H9 (cell line): Measurements from ENCODE around the gene ZNF792. TPM values are rescaled to one million over a fixed set of nuclear protein-coding genes. Genes with fewer than 3 reads are reported as not detected.

Source experiments
- DNase-seq: peaks from one replicate; pipeline ENCODE4 v3.0.0-alpha.2; 2017
- H2AFZ ChIP-seq: one replicate; pipeline ENCODE4 v1.6.1; 2013; ENCODE audit warnings: mild to moderate bottlenecking, low read length, control low read depth, moderate library complexity
- H2AK5ac ChIP-seq: 2 replicates; pipeline ENCODE4 v1.6.1; 2013; ENCODE audit warnings: low read length, control low read depth, mixed read lengths; ENCODE audit not compliant: insufficient read length
- H2BK120ac ChIP-seq: one replicate; pipeline ENCODE4 v1.6.1; 2013; ENCODE audit warnings: low read depth, mild to moderate bottlenecking, low read length, control low read depth, inconsistent platforms; ENCODE audit not compliant: poor library complexity, severe bottlenecking
- H2BK12ac ChIP-seq: 2 replicates; pipeline ENCODE4 v1.6.1; 2013; ENCODE audit warnings: low read length, control low read depth, mixed read lengths, low read depth; ENCODE audit not compliant: insufficient read length
- H2BK15ac ChIP-seq: 2 replicates; pipeline ENCODE4 v1.6.1; 2013; ENCODE audit warnings: low read depth, low read length, control low read depth
- H2BK20ac ChIP-seq: one replicate; pipeline ENCODE4 v1.6.1; 2013; ENCODE audit warnings: low read depth, mild to moderate bottlenecking, low read length, control low read depth, inconsistent platforms; ENCODE audit not compliant: poor library complexity, severe bottlenecking
- H2BK5ac ChIP-seq: 2 replicates; pipeline ENCODE4 v1.6.1; 2013; ENCODE audit warnings: low read length, control low read depth, mixed read lengths; ENCODE audit not compliant: insufficient read length
- H3K14ac ChIP-seq: 2 replicates; pipeline ENCODE4 v1.6.1; 2013; ENCODE audit warnings: low read length, control low read depth; ENCODE audit not compliant: insufficient read depth
- H3K18ac ChIP-seq: 2 replicates; pipeline ENCODE4 v1.6.1; 2013; ENCODE audit warnings: low read depth, mild to moderate bottlenecking, mixed read lengths, low read length, control low read depth; ENCODE audit not compliant: insufficient read length
- H3K23ac ChIP-seq: 2 replicates; pipeline ENCODE4 v1.6.1; 2013; ENCODE audit warnings: low read length, control low read depth, mixed read lengths, low read depth; ENCODE audit not compliant: insufficient read length
- H3K23me2 ChIP-seq: 2 replicates; pipeline ENCODE4 v1.6.1; 2013; ENCODE audit warnings: low read depth, mild to moderate bottlenecking, mixed read lengths, low read length, control low read depth; ENCODE audit not compliant: insufficient read length, poor library complexity, severe bottlenecking
- H3K27ac ChIP-seq: 2 replicates; pipeline ENCODE4 v1.5.1; 2013; ENCODE audit warnings: low read length, control low read depth, mixed read lengths, low read depth; ENCODE audit not compliant: insufficient read length
- H3K27me3 ChIP-seq: 2 replicates; pipeline ENCODE4 v1.6.1; 2013; ENCODE audit warnings: low read length, control low read depth, inconsistent platforms; ENCODE audit not compliant: insufficient read depth
- H3K4ac ChIP-seq: 2 replicates; pipeline ENCODE4 v1.6.1; 2013; ENCODE audit warnings: low read depth, mild to moderate bottlenecking, control low read depth, inconsistent platforms, low read length, moderate library complexity
- H3K4me1 ChIP-seq: 2 replicates; pipeline ENCODE4 v1.6.1; 2013; ENCODE audit warnings: low read length, control low read depth, inconsistent platforms; ENCODE audit not compliant: insufficient read depth
- H3K4me2 ChIP-seq: 2 replicates; pipeline ENCODE4 v1.6.1; 2013; ENCODE audit warnings: low read length, control low read depth, mixed read lengths; ENCODE audit not compliant: insufficient read length, insufficient read depth
- H3K56ac ChIP-seq: 2 replicates; pipeline ENCODE4 v1.6.1; 2013; ENCODE audit warnings: low read depth, mild to moderate bottlenecking, mixed read lengths, low read length, control low read depth; ENCODE audit not compliant: insufficient read length
- H3K79me1 ChIP-seq: 2 replicates; pipeline ENCODE4 v1.6.1; 2013; ENCODE audit warnings: low read depth, mild to moderate bottlenecking, moderate library complexity, low read length, control low read depth, inconsistent platforms; ENCODE audit not compliant: insufficient read depth, poor library complexity, severe bottlenecking
- H3K79me2 ChIP-seq: 2 replicates; pipeline ENCODE4 v1.6.1; 2013; ENCODE audit warnings: low read length, control low read depth, inconsistent platforms; ENCODE audit not compliant: insufficient read depth
- H3K9ac ChIP-seq: 2 replicates; pipeline ENCODE4 v1.6.1; 2013; ENCODE audit warnings: low read length, control low read depth, mixed read lengths; ENCODE audit not compliant: insufficient read length; ENCODE audit errors: extremely low read depth
- H3K9me3 ChIP-seq: one replicate; pipeline ENCODE4 v1.6.1; 2013; ENCODE audit warnings: low read depth, low read length, inconsistent platforms; ENCODE audit not compliant: control insufficient read depth
- H3T11ph ChIP-seq: one replicate; pipeline ENCODE4 v1.6.1; 2013; ENCODE audit warnings: mild to moderate bottlenecking, low read length, control low read depth, inconsistent platforms
- H4K20me1 ChIP-seq: one replicate; pipeline ENCODE4 v1.6.1; 2013; ENCODE audit not compliant: control insufficient read depth, insufficient read length, insufficient read depth
- H4K5ac ChIP-seq: 2 replicates; pipeline ENCODE4 v1.6.1; 2013; ENCODE audit warnings: low read depth, mild to moderate bottlenecking, mixed read lengths, low read length, control low read depth; ENCODE audit not compliant: insufficient read length
- H4K8ac ChIP-seq: replicated peaks from 2 replicates; pipeline ENCODE4 v1.6.1; 2013; ENCODE audit warnings: low read length, control low read depth, mixed read lengths, low read depth; ENCODE audit not compliant: insufficient read length
- H4K91ac ChIP-seq: 2 replicates; pipeline ENCODE4 v1.6.1; 2013; ENCODE audit warnings: low read depth, mild to moderate bottlenecking, moderate library complexity, mixed read lengths, low read length, control low read depth; ENCODE audit not compliant: insufficient read length
- H3K27ac Mint-ChIP-seq, 3 experiments: 2 replicates in 2 of 3; 3 replicates in 1 of 3; pipeline ENCODE4 v1.8.0; 2020 to 2021; ENCODE audit warnings: mixed read lengths in 3 of 3, mild to moderate bottlenecking in 1 of 3, moderate library complexity in 1 of 3
- H3K27me3 Mint-ChIP-seq: 2 replicates; pipeline ENCODE4 v1.8.0; 2021; ENCODE audit warnings: low read depth, mild to moderate bottlenecking, moderate library complexity, mixed read lengths
- H3K36me3 Mint-ChIP-seq, 3 experiments: 2 replicates in 2 of 3; 3 replicates in 1 of 3; pipeline ENCODE4 v1.8.0; 2020 to 2021; ENCODE audit warnings: low read depth in 3 of 3, mixed read lengths in 3 of 3; ENCODE audit not compliant: insufficient read depth in 1 of 3
- H3K4me1 Mint-ChIP-seq, 2 experiments: 2 replicates each; pipeline ENCODE4 v1.8.0; 2020; ENCODE audit warnings: mixed read lengths in 2 of 2
- H3K4me3 Mint-ChIP-seq, 2 experiments: 2 replicates in 1 of 2; 3 replicates in 1 of 2; pipeline ENCODE4 v1.8.0; 2020 to 2021; ENCODE audit warnings: mild to moderate bottlenecking in 2 of 2, mixed read lengths in 2 of 2, moderate library complexity in 1 of 2
- H3K9me3 Mint-ChIP-seq, 2 experiments: 2 replicates in 1 of 2; 3 replicates in 1 of 2; pipeline ENCODE4 v1.8.0; 2020; ENCODE audit warnings: mild to moderate bottlenecking in 2 of 2, mixed read lengths in 2 of 2, moderate library complexity in 1 of 2
- CTCF ChIP-seq: fragments of 200-600 bp; sonication (generic); conservative IDR thresholded peaks from 3 replicates; pipeline ENCODE4 v1.8.0; 2021; ENCODE audit warnings: antibody characterized with exemption, mild to moderate bottlenecking
- WGBS: extraction: QIAGEN DNeasy Blood & Tissue Kit; methylation state at CpG from one replicate; pipeline ENCODE4 v1.1.7; 2013; ENCODE audit warnings: missing lambda C conversion rate, low lambda C conversion rate, mixed read lengths; ENCODE audit not compliant: insufficient read length; ENCODE audit errors: extremely low coverage; 5-methylcytosine and 5-hydroxymethylcytosine counted together
- total RNA-seq: library from RNA; stranded (reverse); gene quantifications from 2 replicates; pipeline ENCODE4 v1.2.1, GENCODE V29; 2021

ZNF792 gene
- total RNA-seq, 1 experiment from 2014 or later = 8.3 TPM

- Histone ChIP-seq H3K27me3 (no peaks in the 10 kb centered on the region), H3K9ac (no peak overlapping the region), H3K14ac (no peak overlapping the region), H3T11ph (no peak overlapping the region), H4K8ac (no peak overlapping the region), H2BK20ac (no peak overlapping the region), H4K5ac (no peak overlapping the region), H4K91ac (no peak overlapping the region), H3K9me3 (no peaks in the 10 kb centered on the region), H3K56ac (no peak overlapping the region), H3K4ac (no peak overlapping the region), H2AFZ (no peak overlapping the region), H2BK12ac (no peak overlapping the region), H2AK5ac (no peak overlapping the region), H3K18ac (no peak overlapping the region), H3K27ac (no peak overlapping the region), H2BK120ac (no peak overlapping the region), H2BK15ac (no peak overlapping the region), H4K20me1 (peaks cover 2% of the 10 kb centered on the region), H3K23ac (no peak overlapping the region), H2BK5ac (no peak overlapping the region), H3K4me1 (peaks cover 3% of the 10 kb centered on the region; the same call in 1 of the 2 replicates), H3K79me2 (peaks cover 46% of the 10 kb centered on the region; the same call in 1 of the 2 replicates), H3K79me1 (peaks cover 11% of the 10 kb centered on the region), H3K4me2 (no peak overlapping the region), H3K23me2 (peaks cover 8% of the 10 kb centered on the region)
- no peak overlapping the region for H3K4me3 Mint-ChIP-seq
- WGBS = no CpG with 5 or more reads among the region's 11 CpGs
- H3K36me3 Mint-ChIP-seq = peaks cover 57 to 73% (median 67%) of the 10 kb centered on the region in 3 experiments
- DNase-seq = no peak
- TF ChIP-seq CTCF = no peak
- H3K9me3 Mint-ChIP-seq = peaks cover 0 to 2% of the 10 kb centered on the region in 2 experiments; a peak in 3 of 5 replicates
- H3K27ac Mint-ChIP-seq = peak overlapping the region in 2 of 3 experiments; percentile 35 to 76; a peak in 3 of 7 replicates
- H3K27me3 Mint-ChIP-seq = no peaks in the 10 kb centered on the region; the same call in 1 of the 2 replicates
- peaks cover 23 to 34% of the 10 kb centered on the region in 2 experiments for H3K4me1 Mint-ChIP-seq
Observed at GRCh38 chr19:35005256-35005977, 41.4 kb upstream of the ZNF792 start.
